Heart left ventricle (tissue), 13 donors: ENCODE measurements around the gene EIF3J.
"Not testable (repeated sequence)": the region's sequence is repeated elsewhere in the genome, so short reads cannot be mapped to it uniquely, and the experiment has no call there.

Experiments
- CTCF ChIP-seq, 12 donors: fragments of 200-600 bp; sonication (generic) in 4 of 12; IDR thresholded peaks; one replicate each; pipeline versions ENCODE4 v1.5.0 to v1.8.0; 2018 to 2022; ENCODE audit warnings: antibody characterized with exemption in 12 of 12, mild to moderate bottlenecking in 5 of 12
- POLR2A ChIP-seq, 2 donors: fragments of 450-650 bp; IDR thresholded peaks; one replicate each; pipeline ENCODE4 v1.6.1; 2017; ENCODE audit warnings: antibody characterized with exemption in 2 of 2, mild to moderate bottlenecking in 2 of 2, moderate library complexity in 2 of 2
- donor health status: ischemic (EF 13 %, LVEDD 7.1; RV severe dilation, severe dysfunction).
- donor health status: DM: no; HTN: yes; CAD: no.
- donor health status: DM: no; HTN: no; CAD: no.
- donor health status: ischemic (EF 25% LVEDD 6.9; RV normal size, moderate dysfunction).
- donor health status: ischemic (EF 25% LVEDD 5.7; RV mildly dilated, moderate dysfunction).
- donor health status: ischemic (EF 35%, LVEDD 5.7; RV mildly dilated, moderate dysfunction).
- donor health status: nonischemic (EF 11% LVEDD 7.7; RV severe dilation, severe dysfunction).
- donor health status: DM: yes; HTN: yes; CAD: no.
- donor health status: PGD.
- donor health status: ischemic (EF 29% LVEDD 5.4; RV normal size, mild dysfunction).
- donor health status: nonischemic (EF 23%, LVEDD 6.1; RV moderate dilation, normal function).

- not testable (repeated sequence) for TF ChIP-seq CTCF, POLR2A (IDR thresholded peaks at IDR 0.05)
Observed at GRCh38 chr15:44549152-44549551, 12.2 kb downstream of the EIF3J start.
